Upper lobe of left lung (tissue), 4 donors: ENCODE measurements around the gene MESP2.

ENCODE experiments used
- EP300 ChIP-seq, 4 donors: sonication (generic); formaldehyde crosslinking; IDR thresholded peaks; one replicate each; pipeline ENCODE4 v1.5.1; 2017; ENCODE audit warnings: antibody characterized with exemption in 4 of 4, control low read depth in 2 of 4
- POLR2A ChIP-seq, 4 donors: fragments of 450-650 bp; IDR thresholded peaks; one replicate each; pipeline ENCODE4 v1.5.1; 2016 to 2017; ENCODE audit warnings: antibody characterized with exemption in 4 of 4, mild to moderate bottlenecking in 2 of 4
- POLR2AphosphoS5 ChIP-seq, 2 donors: sonication (generic); formaldehyde crosslinking; IDR thresholded peaks; one replicate each; pipeline ENCODE4 v1.5.1; 2017; ENCODE audit warnings: antibody characterized with exemption in 2 of 2
- TF ChIP-seq, protein P1 (sequence below), 6 experiments: fragments of 450-650 bp in 4 of 6; fragments of 200-600 bp in 2 of 6; sonication (generic) in 2 of 6; IDR thresholded peaks; one replicate each; pipeline ENCODE4 v1.5.1; 2016 to 2019; ENCODE audit warnings: antibody characterized with exemption in 6 of 6

DNA sequence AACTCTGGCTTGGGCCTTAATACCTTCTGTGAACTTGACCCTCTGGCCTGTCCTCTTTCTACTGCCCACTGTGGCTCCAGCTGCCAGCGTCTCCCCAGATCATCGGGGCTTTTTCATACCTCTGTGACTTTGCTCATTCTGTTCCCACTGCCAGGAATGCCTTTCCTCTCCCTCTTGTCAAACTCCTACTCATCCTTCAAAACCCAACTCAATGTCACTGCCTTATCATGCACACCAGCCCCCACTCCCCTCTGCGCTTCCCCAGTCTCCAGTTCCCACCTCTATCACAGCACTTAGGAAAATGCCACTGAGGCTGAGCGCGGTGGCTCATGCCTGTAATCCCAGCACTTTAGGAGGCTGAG, 33.6 kb downstream of the MESP2 start:
- TF ChIP-seq, protein P1, sequence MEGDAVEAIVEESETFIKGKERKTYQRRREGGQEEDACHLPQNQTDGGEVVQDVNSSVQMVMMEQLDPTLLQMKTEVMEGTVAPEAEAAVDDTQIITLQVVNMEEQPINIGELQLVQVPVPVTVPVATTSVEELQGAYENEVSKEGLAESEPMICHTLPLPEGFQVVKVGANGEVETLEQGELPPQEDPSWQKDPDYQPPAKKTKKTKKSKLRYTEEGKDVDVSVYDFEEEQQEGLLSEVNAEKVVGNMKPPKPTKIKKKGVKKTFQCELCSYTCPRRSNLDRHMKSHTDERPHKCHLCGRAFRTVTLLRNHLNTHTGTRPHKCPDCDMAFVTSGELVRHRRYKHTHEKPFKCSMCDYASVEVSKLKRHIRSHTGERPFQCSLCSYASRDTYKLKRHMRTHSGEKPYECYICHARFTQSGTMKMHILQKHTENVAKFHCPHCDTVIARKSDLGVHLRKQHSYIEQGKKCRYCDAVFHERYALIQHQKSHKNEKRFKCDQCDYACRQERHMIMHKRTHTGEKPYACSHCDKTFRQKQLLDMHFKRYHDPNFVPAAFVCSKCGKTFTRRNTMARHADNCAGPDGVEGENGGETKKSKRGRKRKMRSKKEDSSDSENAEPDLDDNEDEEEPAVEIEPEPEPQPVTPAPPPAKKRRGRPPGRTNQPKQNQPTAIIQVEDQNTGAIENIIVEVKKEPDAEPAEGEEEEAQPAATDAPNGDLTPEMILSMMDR (IDR thresholded peaks at IDR 0.05), result no peak
- TF ChIP-seq EP300 (IDR thresholded peaks at IDR 0.05) (no peak), POLR2A (IDR thresholded peaks at IDR 0.05) (no peak), POLR2AphosphoS5 (IDR thresholded peaks at IDR 0.05) (no peak)
